NCI-H82 treated with DMSO at 0.1 percent for 48 hours (cell line): Measurements from ENCODE around the gene WDR26.
"Not testable (repeated sequence)": the region's sequence is repeated elsewhere in the genome, so short reads cannot be mapped to it uniquely, and the experiment has no call there.

Experiments used
- DNase-seq: peaks from one replicate; lab custom pipeline; 2025; ENCODE audit not compliant: unreplicated experiment; lab: John Stamatoyannopoulos, UW

The WDR26 gene

DNA sequence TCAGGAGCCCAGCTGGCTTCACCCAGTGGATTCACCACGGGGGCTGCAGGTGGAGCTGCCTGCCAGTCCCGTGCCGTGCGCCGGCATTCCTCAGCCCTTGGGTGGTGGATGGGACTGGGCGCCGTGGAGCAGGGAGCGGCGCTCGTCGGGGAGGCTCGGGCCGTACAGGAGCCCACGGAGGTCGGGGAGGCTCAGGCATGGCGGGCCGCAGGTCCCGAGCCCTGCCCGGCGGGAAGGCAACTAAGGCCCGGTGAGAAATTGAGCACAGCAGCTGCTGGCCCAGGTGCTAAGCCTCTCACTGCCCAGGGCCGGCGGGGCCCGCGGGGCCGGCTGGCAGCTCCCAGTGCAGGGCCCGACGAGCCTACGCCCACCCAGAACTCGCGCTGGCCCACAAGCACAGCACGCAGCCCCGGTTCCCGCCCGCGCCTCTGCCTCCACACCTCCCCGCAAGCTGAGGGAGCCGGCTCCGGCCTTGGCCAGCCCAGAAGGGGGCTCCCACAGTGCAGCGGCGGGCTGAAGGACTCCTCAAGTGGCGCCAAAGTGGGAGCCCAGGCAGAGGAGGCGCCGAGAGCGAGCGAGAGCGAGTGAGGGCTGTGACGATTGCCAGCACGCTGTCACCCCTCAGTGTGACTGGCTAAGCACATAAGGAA, 82.0 kb downstream of the WDR26 start:
- DNase-seq = not testable (repeated sequence)

DNA sequence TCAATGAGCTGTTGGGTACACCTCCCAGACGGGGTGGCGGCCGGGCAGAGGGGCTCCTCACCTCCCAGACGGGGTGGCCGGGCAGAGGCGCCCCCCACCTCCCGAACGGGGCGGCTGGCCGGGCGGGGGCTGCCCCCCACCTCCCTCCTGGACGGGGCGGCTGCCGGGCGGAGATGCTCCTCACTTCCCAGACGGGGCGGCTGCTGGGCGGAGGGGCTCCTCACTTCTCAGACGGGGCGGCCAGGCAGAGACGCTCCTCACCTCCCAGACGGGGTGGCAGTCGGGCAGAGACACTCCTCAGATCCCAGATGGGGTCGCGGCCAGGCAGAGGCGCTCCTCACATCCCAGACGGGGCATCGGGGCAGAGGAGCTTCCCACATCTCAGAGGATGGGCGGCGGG, 84.9 kb downstream of the WDR26 start:
- DNase-seq = not testable (repeated sequence)

DNA sequence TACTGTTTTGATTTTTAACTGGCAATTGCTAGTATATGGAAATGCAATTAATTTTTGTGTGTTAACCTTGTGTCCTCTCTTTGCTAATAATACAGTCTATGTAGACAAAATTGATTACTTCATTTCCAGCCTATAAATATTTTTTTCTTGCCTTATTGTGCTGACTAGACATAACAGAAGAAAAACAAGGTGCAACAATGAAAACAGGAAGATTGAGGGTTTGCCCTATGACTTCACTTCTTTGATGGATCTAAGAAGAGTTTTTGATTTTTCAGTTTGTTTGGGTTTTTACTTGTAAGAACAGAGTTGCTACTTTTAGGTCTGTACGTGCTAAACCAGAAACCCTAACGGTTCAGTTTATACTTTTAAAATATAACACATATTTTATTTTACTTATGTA, 86.5 kb downstream of the WDR26 start:
- no peak for DNase-seq

DNA sequence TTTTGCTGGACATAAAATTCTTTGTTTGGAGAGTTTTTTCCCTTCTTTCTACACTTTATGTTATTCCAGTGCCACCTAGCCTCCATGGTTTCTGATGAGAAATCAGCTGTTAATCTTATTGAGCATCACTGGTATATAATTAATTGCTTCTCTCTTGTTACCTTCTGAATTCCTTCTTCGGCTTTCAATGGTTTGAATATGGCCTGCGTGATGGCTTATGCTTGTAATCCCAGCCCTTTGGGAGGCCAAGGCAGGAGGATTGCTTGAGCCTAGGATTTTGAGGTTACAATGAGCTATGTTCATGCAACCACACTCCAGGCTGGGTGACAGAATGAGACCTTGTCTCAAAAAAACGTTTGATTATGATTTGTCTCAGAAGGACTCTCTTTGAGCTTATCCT, 90.9 kb downstream of the WDR26 start:
- DNase-seq = no peak

DNA sequence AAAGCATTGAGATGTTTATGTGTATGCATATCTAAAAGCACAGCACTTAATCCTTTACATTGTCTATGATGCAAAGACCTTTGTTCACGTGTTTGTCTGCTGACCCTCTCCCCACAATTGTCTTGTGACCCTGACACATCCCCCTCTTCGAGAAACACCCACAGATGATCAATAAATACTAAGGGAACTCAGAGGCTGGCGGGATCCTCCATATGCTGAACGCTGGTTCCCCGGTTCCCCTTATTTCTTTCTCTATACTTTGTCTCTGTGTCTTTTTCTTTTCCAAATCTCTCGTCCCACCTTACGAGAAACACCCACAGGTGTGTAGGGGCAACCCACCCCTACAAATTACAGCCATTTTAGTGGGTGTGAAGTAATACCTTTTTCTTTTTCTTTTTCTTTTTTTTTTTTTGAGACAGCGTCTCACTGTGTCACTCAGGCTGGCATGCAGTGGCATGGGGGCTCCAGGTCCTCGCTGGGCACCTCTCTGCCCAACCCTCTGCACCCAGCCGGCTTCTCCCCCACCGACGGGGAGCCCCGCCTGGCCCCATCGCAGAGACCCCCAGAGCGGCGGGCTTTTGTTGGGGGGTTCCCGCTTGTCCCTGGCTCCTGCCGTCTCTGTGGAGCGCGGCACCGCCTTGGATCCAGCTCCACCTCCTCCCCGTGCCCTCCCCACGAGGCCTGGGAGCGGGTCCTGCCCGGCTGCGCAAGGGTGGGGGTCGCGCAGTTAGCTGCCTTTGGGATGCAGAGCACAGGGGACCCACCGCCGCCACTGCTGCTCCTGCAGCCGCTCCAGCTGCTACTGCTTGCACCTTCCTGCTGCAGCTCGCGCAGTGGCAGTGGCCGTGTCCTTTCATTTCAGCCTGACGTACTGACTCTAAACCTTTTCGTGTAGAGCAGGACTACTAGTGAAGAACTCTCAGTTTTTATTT, 93.9 kb downstream of the WDR26 start:
- DNase-seq = not testable (repeated sequence)

DNA sequence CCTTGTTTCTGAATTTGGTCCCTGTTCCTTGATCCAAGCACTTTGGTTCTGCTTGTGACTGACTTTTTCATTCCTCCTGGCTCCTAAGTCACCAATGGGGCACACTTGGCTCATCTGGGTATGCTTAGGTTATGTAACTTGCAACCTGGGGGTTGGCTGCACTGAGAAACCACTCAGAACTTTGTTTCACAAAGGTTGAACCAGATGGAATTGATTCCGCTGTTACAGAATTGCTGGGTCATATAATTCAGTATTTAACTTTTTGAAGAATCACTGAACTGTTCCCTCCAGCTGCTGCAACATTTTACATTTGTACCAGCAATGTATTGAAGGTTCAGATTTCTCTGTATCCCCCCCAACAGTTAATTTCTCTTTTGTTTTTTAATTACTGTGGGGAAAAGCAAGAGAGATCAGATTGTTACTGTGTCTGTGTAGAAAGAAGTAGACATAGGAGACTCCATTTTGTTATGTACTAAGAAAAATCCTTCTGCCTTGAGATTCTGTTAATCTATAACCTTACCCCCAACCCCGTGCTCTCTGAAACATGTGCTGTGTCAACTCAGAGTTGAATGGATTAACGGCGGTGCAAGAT, 95.1 kb downstream of the WDR26 start:
- no peak for DNase-seq

DNA sequence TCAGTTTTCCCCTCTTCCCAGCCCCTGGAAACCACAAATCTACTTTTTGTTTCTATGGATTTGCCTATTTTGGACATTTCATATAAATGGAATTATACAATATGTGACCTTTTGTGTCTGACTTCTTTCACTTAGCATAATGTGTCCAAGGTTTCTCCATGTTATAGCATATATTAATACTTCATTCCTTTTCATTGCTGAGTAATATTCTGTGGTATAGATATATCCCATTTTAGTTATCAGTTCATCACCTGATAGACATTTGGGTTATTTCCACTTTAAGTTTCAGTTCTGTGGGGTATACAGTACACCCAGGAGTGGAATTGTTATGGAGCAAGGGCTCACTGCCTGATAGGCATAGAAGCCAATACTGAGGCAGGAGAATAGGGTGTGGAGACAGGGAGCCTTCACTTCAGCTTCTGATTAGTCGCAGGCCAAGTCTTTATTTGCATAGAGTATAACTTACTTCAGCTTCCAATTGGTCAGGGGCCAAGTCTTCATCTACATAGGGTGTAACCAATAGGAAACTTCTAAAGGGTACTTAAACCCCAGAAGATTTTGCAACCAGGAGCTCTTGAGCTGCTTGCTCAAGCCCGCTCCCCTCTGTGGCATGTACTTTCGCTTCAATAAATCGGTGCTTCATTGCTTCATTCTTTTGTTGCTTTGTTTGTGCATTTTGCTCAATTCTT, 96.3 kb downstream of the WDR26 start:
- DNase-seq = no peak
